SH-SY5Y (cell line): ENCODE measurements around the gene BTRC.

ENCODE experiments used
- GATA2 ChIP-seq: IDR thresholded peaks from 2 replicates; pipeline ENCODE4 v1.6.1; 2011; ENCODE audit warnings: mild to moderate bottlenecking, low read depth, low read length
- GATA3 ChIP-seq: IDR thresholded peaks from 2 replicates; pipeline ENCODE4 v1.6.1; 2011; ENCODE audit warnings: low read depth, mild to moderate bottlenecking, low read length, moderate library complexity

Gene BTRC

DNA sequence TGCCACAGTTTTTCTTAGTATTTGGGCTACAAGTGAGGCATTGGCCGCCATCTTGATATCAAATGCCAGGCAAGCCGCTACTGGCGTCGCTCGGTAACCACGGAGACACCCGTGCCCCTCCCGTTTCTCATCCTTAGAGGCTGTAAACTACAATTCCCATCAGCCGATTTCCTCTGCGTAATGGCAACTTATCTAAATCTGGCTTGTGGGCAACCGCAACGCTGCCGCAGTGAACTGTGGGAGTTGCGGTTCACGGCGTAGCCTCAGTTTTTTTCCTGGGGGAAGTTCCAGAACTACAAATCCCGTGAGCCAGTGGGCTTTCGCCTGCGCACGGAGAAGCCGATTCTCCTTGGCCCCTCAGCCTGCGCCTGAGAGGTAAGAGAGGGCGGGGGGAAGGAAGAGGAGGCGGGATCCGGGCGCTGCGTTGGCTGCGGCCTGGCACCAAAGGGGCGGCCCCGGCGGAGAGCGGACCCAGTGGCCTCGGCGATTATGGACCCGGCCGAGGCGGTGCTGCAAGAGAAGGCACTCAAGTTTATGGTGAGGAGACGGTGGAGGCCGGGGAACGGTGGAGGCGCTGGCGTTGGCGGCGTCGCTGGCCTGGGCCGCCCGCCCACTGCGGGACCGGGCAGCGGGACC lies at the start of gene BTRC:
Gene BTRC (plus strand): TSS at position 474 of the 636 bp plus-strand sequence. CDS start 16 bp downstream, at position 490.
- TF ChIP-seq GATA2 (peak; percentile 24; the same call in 1 of the 2 replicates), GATA3 (no peak)

DNA sequence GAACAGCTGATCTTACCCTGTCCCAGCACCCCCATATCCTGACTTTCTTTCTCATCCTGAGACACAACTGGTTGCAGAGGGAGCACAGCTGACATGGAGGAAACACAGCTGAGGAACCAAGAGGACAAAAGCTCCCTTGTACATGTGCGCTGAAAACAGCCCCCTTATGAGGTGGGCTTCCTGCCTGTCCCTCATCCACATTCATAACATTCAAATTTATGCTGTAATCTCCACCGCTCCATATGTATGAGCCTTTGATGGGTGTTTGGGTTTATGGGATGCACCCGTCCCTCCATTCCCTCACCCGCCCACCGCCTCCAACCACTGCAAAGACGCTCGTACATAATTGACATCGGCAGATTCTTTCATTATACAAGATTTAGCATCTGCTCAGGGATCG lies 49.6 kb upstream of the BTRC start:
- TF ChIP-seq GATA2 (no peak), GATA3 (no peak)

DNA sequence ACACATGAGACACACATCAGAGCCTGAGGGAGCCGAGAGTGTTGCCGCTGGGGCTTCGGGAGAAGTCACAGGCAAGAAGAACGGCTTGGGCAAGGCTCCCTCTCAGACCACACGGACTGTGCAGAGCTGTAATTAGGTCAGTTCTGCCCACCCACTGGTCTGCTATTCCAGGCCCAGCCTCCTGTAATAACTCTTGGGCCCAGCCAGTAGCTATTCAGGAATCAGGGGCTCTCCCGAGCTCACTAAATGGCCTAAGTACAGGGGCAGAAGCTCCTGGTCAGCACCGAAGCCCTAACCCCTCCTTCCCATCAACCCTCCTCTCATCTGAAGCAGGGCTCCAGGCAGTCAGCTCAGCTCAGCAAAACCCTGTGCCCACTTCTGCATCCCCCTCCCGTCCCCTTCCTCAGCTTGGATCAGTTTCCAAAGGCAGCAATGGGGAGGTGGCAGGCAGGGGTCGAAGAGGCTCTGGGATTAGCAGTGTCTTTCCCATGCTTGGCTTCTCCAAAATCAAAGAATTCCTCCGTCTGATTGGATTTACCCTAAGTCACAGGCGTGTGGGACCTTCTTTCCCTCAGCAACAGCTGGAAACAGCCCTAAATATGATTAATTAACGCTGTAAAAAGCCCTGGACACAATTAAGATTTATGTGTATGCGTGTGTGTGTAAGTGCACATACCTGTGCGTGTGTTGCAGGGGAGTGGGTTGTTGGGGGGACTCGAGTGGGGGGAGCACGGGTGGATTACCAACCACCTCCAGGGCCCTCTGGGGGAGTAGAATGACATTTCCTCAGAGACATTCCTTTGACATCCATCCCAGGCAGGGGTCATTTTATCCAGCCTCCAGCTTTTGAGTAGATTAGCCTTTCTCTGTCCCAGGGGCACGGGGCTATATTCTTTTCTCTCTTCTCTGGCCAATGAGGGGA lies 48.4 kb upstream of the BTRC start:
- TF ChIP-seq GATA2: no peak
- TF ChIP-seq GATA3: no peak

DNA sequence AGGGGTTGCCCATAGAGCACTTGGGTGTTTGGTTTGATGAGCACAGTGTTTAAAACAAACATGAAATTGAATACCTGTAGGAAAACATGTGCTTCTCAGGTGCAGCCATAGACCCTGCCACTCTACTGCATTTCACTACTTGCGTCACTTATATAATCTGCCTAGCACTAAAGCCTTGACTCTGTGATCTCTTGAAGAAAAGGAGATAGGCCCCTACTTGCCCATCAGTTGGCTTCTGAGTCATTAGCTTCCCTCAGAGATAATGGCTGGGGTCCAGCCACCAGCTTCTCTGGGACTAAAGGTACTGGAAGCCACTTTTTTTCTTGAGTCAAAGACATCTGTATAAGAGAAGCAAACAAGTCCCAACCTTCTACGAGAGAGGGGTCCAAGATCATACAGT lies 45.9 kb upstream of the BTRC start:
- TF ChIP-seq GATA2: no peak
- no peak for TF ChIP-seq GATA3

DNA sequence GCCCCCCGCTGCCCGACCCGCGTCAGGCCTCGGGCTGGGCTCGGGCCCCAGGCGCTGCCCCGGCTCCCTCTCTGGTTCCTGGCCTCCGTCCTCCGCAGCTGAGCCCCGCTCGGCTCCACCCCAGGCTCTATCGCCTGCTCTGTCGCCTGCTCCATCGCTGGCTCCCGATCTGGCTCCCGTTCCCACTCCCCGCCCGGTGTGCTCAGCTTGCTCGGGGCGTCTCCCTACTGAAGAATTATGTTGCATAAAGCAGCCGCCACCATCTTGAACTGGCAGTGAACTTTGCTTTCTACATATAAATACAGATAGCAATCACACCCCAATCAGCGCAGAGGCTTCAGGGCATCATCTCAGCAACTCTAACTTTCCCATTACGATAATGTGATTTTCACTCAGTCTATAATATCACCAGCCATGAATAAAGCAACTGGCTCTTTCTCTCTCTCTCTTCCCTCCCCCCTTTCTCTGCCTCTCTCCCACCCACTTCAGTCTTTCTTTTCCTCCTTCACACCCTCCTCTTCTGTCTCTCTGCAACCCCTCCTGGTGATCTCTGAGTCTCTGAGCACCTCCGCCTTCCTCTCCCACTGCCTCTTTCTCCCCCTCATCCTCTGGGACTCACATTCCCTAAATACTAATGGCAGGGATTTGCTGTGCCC lies 43.3 kb upstream of the BTRC start:
- TF ChIP-seq GATA2 (peak; percentile 97), GATA3 (no peak; the same call in none of the 2 replicates)

DNA sequence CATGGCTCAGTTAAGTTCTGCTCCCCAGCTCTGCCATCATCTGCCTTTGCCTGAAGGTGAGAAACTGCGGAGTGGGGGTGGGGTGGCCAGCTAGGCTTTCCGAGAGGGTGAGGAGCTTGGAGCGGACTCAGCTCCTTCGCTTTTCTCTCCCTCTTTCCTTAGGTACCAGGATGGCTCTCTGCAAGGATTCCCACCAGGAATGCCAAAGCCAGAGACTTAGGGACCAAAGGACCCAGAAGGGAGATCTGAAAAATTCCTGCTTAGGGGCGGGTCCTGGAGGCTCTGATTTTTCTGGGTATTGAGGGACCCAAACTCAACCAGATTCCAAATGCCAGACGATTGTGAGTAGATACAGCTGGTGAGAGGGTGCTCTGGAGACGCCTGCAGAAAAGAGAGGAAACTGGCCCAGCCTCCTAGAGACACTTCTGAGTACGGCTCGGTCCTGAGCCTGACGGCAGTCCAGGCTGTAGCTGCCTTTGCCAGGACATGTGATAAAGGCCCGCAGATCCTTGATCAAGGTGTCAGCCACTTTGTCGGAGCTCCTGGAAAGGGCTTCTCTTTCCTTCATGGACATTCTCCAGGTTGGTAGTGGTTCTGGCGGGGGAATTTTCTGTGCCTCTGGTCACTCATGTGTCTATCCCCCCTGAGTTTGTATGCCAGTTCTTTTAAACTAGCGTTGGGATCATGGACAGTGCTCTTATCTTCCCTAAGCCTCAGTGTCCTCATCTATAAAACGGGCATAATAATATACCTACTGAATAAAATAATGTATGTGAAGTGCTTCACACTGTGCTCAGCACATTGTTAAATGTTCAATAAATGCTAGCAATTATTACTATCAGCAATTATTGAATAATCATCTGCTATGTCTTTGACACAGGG lies 42.5 kb upstream of the BTRC start:
- TF ChIP-seq GATA2 (no peak), GATA3 (no peak)

DNA sequence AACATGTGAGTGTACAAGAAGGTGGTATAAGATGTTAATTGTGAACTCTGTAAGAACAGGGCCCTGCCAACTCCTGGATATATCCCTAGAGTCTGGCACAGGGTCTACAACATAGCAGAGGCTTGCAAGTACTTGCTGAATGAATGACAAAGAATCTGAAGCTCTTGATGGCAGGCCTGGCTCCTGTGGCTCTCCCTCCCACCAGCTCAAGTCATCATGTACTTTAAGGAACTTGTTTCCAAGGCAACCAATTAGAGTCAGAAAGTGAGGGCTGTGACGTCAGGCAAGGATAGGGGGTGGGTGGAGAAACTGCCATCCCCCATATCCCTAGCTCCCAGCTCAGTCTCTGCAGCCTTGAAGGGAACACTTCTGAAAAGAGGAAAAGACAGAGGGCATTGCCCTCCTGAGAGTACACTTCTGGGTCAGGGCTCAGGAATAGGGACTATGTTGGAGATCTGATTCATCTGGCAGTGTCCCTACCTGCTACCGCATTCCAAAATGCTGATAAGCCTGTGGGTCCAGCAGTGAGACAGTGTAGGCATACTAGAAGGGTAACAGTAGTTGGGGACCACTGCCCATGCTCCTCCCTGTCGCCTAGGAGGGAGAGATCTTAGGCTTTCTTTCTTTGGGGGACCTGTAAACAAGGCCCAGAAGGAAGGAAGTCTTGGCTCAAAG lies 34.6 kb upstream of the BTRC start:
- TF ChIP-seq GATA3: no peak

DNA sequence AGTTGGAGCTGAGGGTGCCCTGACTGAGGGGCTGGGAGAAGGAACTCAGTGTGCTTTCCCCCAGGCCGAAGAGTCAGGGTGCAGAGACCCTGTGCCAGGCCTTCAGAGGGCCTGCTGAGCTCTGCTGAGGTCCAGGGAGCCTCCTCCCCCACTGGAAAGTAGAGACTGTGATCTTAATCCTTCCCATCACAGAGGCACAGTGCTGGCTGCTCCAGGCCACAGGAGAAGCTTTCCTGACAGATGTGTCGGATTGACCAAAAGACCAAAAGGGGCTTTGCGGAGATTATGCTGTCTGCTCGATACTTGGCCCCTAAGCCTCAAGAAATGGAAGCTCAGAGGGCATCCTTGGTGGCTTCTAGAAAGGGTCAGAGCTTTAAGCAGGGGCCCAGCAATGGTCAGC lies 32.9 kb upstream of the BTRC start:
- no peak for TF ChIP-seq GATA2
- TF ChIP-seq GATA3: no peak

DNA sequence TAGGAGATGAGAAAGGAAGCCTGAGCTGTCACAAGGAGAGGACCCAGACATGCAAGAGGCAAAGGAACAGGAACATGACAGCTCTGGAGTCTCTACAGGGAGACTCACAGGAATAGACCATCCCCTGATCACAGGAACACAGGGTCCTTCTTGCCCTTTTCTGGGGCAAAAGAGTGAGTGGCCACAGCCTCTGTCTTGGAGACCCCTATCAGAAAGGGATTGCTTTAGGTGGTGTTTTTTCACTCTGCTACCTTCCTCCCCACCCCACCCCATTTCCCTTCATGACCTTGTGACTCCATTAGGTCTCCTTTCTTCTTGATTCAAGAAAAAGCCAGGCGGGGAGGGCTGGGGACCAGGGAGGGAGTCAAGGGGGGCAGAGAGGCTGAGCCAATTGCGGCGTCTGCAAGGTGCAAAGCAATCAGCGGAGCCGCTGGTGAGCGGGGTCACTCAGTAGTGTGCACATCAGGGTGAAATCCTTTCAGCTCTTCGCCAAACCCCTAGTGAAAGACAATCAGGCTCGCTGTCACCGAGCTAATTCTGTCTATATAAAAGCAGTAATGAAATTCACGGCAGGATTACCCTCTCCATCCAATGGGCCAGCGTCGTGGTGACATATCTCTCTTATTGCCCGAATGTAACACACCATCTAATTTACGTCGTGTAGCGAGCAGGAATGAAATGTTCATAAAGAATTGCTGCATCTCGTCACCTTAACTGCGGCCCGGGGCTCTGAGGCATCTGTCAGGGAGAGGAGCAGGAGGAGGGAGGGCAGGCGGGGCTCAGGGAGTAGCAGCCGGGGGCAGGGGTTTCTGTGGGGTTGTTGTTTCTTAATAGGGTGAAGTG lies 31.5 kb upstream of the BTRC start:
- TF ChIP-seq GATA2 (no peak), GATA3 (no peak)

DNA sequence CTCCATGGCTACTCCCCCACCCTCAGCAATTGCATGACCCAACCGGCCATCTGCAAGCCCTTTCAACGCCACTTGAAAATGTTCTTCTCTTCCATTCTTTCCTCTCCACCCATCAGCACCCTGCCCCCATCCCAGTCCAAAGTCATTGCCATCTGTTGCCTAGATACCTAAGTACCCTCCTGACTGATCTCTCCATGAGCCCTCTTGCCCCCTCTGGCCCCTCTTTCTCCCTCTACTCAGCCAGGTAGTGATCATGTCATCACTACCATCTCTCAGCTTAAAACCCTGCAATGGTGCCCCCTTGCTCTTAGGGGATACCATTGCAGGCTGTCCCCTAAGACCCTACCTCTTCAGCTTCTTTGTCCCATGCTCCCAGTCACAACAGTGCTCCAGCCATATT lies 30.5 kb upstream of the BTRC start:
- TF ChIP-seq GATA2 (no peak), GATA3 (no peak)

DNA sequence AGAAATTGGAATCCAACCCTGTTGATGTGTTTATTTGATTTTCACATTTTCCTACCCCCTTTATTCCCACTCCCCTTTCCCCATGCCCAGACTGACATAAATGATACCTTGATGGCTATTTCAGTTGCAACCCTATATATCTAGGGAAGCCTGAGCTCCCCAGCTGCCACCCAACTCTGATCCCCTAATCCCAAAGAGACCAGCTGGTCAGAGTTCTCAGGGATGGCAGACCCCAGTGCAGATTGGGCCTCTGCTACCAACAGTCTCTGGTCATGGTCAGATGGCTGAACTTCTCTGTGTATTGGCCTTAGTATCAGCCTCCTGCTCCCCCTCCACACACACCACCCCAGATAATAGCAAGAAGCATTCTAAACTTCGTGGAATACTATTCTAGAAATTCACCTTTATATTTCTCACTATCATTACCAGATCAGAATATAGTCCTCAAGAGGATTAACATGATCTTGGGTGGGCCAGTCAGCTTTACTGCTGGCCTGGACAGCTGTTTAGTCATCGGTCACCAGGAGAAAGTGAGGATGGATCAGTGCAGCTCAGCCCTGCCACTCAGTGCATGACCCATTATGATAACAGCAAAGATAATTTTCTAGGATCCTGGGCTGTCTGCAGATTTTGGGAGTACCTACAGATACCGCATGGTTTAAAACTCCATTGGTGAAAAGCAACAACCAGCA lies 24.5 kb upstream of the BTRC start:
- no peak for TF ChIP-seq GATA2
- TF ChIP-seq GATA3: no peak

DNA sequence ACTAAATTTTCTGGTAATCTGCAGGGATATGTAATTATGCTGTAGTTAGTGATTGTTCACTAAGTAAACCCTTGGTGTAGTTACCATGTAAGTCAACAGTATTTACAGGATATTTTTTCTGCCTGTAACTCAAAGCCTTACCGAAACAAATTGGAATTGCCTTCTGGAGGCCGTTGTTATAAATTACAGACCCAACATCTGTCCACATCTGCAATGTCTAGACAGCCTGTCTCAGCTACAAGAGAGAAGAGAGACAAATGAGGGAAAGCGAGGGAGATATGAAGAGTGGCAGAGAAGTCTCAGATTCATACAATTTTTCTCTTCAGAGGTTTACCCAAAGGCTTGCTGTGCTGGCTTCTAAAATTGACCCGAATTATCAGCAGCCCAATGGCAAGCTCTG lies 23.7 kb upstream of the BTRC start:
- TF ChIP-seq GATA3: no peak
- no peak for TF ChIP-seq GATA2
